ENCODE data around the gene C7orf57.

The C7orf57 gene

DNA sequence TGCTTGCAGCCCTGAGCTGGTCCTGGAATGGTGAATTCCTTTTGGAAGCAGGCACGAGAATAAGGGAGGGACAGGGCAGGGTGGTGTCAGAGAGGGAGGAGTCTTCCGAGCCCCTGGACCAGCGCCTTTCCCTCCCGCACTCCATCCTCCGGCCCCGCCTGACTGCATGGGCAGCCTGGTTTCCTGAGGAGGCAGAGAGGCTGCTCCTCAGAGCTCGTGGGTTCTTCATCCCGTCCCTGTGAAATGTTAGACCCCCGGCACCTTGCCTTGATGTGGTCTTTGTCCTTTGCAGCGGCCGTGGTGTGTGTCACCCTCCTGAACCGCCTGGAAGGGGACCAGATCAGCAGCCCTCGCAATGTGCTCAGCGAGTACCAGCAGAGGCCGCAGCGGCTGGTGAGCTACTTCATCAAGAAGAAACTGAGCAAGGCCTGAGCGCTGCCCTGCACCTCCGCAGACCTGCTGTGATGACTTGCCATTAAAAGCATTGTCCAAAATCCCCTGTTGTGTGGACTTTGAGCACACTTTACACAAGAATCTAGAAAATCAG lies 72.7 kb downstream of the C7orf57 start:
- Histone ChIP-seq H3K9me3 (ENCODE audit: control insufficient read depth, insufficient read depth, low read length) (no peaks in the 10 kb centered on the region), H3K4me3 (ENCODE audit: low read length) (no peak overlapping the region), H3K36me3 (ENCODE audit: control insufficient read depth, insufficient read depth, low read length) (peaks cover 33% of the 10 kb centered on the region), H3K4me1 (ENCODE audit: control insufficient read depth, insufficient read depth, low read length) (no peaks in the 10 kb centered on the region), H3K27ac (ENCODE audit: low read length) (no peak overlapping the region), H3K27me3 (ENCODE audit: control insufficient read depth, insufficient read depth, low read length) (no peaks in the 10 kb centered on the region)
- no peak for DNase-seq (ENCODE audit: low read depth, low spot score)
- whole genome bisulfite sequencing (ENCODE audit: insufficient coverage, insufficient read length) = no CpG with 5 or more reads among the region's 18 CpGs

DNA sequence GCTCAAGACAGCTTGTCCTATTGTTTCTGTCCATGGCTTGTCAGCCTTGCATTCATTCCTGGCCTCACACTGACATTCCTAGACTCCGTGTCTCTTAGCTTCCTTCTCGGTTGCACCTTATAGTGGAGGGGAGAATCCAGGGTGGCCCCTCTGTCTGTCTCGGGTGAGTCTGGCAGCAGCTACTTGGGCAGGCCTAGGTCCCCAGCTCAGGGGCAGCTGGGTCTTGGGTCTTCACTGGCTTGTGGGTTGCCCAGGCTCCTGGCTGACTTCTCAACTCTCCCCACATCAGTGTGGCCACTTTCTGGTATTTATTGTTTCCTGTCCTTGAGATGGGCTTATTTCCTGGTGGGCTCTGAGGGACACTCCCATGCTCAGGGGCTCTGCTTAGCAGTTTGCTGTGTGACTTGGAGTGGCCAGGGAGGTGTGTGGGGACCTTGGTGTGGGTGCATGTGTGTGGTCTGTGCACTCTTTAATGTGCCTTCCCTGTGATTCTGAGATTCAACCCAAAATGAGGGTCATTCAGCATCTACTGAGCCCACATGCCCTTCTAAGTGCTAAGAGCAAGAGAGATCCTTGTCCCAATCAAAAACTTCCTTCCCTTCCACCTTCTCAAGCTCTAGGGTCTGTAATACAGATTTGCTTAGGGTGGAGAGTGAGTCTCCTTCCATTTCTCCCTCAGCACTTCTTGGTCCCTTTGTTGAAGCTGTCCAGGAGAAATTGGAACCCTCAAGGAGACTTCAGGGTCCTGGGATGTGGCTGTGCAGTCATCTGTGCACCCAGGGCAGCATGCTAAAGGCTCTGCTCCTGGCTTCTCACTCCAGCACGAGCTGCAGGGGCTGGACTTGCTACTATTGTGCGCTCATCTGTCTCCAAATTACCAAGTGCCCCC lies 73.9 kb downstream of the C7orf57 start:
- H3K36me3 ChIP-seq (ENCODE audit: control insufficient read depth, insufficient read depth, low read length) = peaks cover 27% of the 10 kb centered on the region
- H3K9me3 ChIP-seq (ENCODE audit: control insufficient read depth, insufficient read depth, low read length) = no peaks in the 10 kb centered on the region
- no peak overlapping the region for H3K4me3 ChIP-seq (ENCODE audit: low read length)
- no peaks in the 10 kb centered on the region for H3K4me1 ChIP-seq (ENCODE audit: control insufficient read depth, insufficient read depth, low read length)
- no peak for DNase-seq (ENCODE audit: low read depth, low spot score)
- WGBS (ENCODE audit: insufficient coverage, insufficient read length) = no CpG with 5 or more reads among the region's 5 CpGs
- no peak overlapping the region for H3K27ac ChIP-seq (ENCODE audit: low read length)
- H3K27me3 ChIP-seq (ENCODE audit: control insufficient read depth, insufficient read depth, low read length) = no peaks in the 10 kb centered on the region

DNA sequence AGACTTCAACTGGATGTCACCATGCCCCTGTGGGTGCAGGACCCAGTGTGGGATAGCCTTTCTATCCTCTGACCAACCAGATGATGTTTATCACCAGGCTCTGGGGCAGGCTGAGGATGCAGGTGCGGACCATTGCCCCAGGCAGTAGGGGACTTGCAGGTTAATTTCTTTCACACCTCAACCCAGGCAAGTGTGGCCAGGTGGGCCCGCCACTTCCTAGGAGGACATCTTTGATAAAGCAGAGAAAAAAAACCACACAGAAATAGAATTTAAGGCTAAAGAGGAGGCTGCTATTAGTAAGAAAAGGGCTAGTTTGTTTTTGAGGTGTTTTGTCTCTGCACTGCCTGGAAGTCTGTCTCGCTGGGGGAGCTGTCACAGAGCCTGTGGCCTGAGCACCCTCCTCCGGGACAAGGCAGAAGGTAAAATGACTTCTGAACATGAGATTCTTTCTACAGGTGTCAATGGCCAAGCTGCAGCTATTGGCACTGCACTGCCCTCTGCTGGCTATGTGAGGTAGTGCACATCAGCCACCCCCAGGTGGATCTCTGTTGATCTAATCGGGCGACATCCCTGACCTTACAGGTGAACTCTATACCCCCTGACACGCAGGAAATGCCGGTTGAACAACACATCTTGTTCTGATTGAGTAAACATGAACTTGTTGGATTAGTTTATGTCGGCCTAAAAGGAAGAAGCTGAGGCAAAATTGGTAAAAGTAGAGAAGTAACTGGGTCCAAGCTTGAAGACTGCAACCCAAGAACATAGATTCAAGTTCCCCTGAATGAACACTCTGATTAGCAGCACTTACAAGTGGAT lies 74.7 kb downstream of the C7orf57 start:
- Histone ChIP-seq H3K4me1 (ENCODE audit: control insufficient read depth, insufficient read depth, low read length) (no peaks in the 10 kb centered on the region), H3K9me3 (ENCODE audit: control insufficient read depth, insufficient read depth, low read length) (no peaks in the 10 kb centered on the region), H3K36me3 (ENCODE audit: control insufficient read depth, insufficient read depth, low read length) (peaks cover 23% of the 10 kb centered on the region), H3K27me3 (ENCODE audit: control insufficient read depth, insufficient read depth, low read length) (no peaks in the 10 kb centered on the region), H3K4me3 (ENCODE audit: low read length) (no peak overlapping the region), H3K27ac (ENCODE audit: low read length) (no peak overlapping the region)
- no peak for DNase-seq (ENCODE audit: low read depth, low spot score)
- no CpG with 5 or more reads among the region's 9 CpGs for WGBS (ENCODE audit: insufficient coverage, insufficient read length)

DNA sequence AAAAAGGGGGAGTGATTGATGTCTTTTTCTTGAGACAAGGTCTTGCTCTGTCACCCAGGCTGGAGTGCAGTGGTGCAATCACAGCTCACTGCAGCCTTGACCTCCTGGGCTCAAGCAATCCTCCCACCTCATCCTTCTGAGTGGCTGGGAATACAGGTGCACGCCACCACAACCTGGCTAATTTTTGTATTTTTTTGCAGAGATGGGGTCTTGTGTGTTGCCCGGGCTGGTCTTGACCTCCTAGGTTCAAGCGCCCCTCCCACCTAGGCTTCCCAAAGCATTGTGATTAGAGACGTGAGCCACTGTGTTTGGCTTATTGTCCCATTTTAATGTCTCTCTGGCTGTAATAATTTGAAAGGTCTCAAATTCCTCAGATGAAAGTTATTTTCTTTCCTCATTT lies 75.5 kb downstream of the C7orf57 start:
- Histone ChIP-seq H3K27ac (ENCODE audit: low read length) (no peak overlapping the region), H3K9me3 (ENCODE audit: control insufficient read depth, insufficient read depth, low read length) (no peaks in the 10 kb centered on the region), H3K36me3 (ENCODE audit: control insufficient read depth, insufficient read depth, low read length) (peaks cover 21% of the 10 kb centered on the region), H3K4me3 (ENCODE audit: low read length) (no peak overlapping the region), H3K27me3 (ENCODE audit: control insufficient read depth, insufficient read depth, low read length) (no peaks in the 10 kb centered on the region), H3K4me1 (ENCODE audit: control insufficient read depth, insufficient read depth, low read length) (no peaks in the 10 kb centered on the region)
- WGBS (ENCODE audit: insufficient coverage, insufficient read length) = no CpG with 5 or more reads among the region's 4 CpGs
- no peak for DNase-seq (ENCODE audit: low read depth, low spot score)

Measured in iPS DF 6.9 (cell line).